HL-60 (cell line): ENCODE data around the gene ETV7.

Source experiments
- POLR2AphosphoS5 ChIP-seq: IDR thresholded peaks from 2 replicates; pipeline ENCODE4 v1.6.1; 2012; ENCODE audit warnings: low read depth
- REST ChIP-seq: IDR thresholded peaks from 2 replicates; pipeline ENCODE4 v1.6.1; 2012; ENCODE audit warnings: low read depth; ENCODE audit not compliant: insufficient replicate concordance
- TF ChIP-seq, protein P1 (sequence below): IDR thresholded peaks from one replicate; pipeline ENCODE4 v1.5.1; 2011; ENCODE audit warnings: low read length, control low read depth, inconsistent platforms; ENCODE audit not compliant: insufficient read depth

- TF ChIP-seq, protein P1, sequence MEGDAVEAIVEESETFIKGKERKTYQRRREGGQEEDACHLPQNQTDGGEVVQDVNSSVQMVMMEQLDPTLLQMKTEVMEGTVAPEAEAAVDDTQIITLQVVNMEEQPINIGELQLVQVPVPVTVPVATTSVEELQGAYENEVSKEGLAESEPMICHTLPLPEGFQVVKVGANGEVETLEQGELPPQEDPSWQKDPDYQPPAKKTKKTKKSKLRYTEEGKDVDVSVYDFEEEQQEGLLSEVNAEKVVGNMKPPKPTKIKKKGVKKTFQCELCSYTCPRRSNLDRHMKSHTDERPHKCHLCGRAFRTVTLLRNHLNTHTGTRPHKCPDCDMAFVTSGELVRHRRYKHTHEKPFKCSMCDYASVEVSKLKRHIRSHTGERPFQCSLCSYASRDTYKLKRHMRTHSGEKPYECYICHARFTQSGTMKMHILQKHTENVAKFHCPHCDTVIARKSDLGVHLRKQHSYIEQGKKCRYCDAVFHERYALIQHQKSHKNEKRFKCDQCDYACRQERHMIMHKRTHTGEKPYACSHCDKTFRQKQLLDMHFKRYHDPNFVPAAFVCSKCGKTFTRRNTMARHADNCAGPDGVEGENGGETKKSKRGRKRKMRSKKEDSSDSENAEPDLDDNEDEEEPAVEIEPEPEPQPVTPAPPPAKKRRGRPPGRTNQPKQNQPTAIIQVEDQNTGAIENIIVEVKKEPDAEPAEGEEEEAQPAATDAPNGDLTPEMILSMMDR, result no peak
- TF ChIP-seq POLR2AphosphoS5 (no peak), REST (no peak)
Measured at GRCh38 chr6:36347621-36348020, 39.8 kb downstream of the ETV7 start.
